SKM-1 (cell line): Measurements from ENCODE around the gene BRWD1.

Experiments
- DNase-seq: peaks from one replicate; lab custom pipeline; 2025; ENCODE audit not compliant: unreplicated experiment; lab: John Stamatoyannopoulos, UW

Gene BRWD1

GRCh38 chr21:39137248-39138178 is 175.9 kb downstream of the BRWD1 start:
- no peak for DNase-seq

- DNase-seq: no peak
These were observed 176.7 kb downstream of the BRWD1 start for GRCh38 chr21:39136711-39137110.

- DNase-seq: peak; percentile 13
These were observed 177.3 kb downstream of the BRWD1 start for GRCh38 chr21:39136138-39136537.

GRCh38 chr21:39134288-39134810 is 179.1 kb downstream of the BRWD1 start:
- no peak for DNase-seq
